Skeletal muscle satellite cell (primary cell): ENCODE measurements around the gene FOXJ1.

Source experiments
- H3K27me3 ChIP-seq: 2 replicates; pipeline ENCODE4 v1.7.0; 2013; ENCODE audit warnings: low read length; ENCODE audit not compliant: control insufficient read depth, insufficient read depth
- H3K36me3 ChIP-seq: 2 replicates; pipeline ENCODE4 v1.7.0; 2013; ENCODE audit warnings: mild to moderate bottlenecking, control low read depth, low read length; ENCODE audit not compliant: insufficient read depth
- H3K4me1 ChIP-seq: 2 replicates; pipeline ENCODE4 v1.7.0; 2013; ENCODE audit warnings: low read length; ENCODE audit not compliant: control insufficient read depth, insufficient read depth
- H3K4me2 ChIP-seq: 2 replicates; pipeline ENCODE4 v1.7.0; 2013; ENCODE audit warnings: mild to moderate bottlenecking, low read length
- H3K4me3 ChIP-seq: 2 replicates; pipeline ENCODE4 v1.7.0; 2013; ENCODE audit warnings: low read length
- H3K9ac ChIP-seq: 2 replicates; pipeline ENCODE4 v1.7.0; 2013; ENCODE audit warnings: mild to moderate bottlenecking, low read depth, low read length, moderate library complexity
- H3K9me3 ChIP-seq: replicated peaks from 2 replicates; pipeline ENCODE4 v1.7.0; 2013; ENCODE audit warnings: mild to moderate bottlenecking, control low read depth, low read length

Gene FOXJ1

GRCh38 chr17:76137351-76138233 is 3.5 kb downstream of the FOXJ1 start:
- peaks cover 82% of the 10 kb centered on the region for H3K27me3 ChIP-seq
- no peak overlapping the region for H3K9ac ChIP-seq

GRCh38 chr17:76137001-76137350 is 4.1 kb downstream of the FOXJ1 start:
- Histone ChIP-seq H3K4me3 (no peak overlapping the region), H3K27me3 (peaks cover 82% of the 10 kb centered on the region), H3K4me1 (peaks cover 12% of the 10 kb centered on the region), H3K9ac (no peak overlapping the region), H3K9me3 (no peaks in the 10 kb centered on the region), H3K36me3 (no peaks in the 10 kb centered on the region), H3K4me2 (no peak overlapping the region)

More at GRCh38 chr17:76137351-76138233, 3.5 kb downstream of the FOXJ1 start:
- Histone ChIP-seq H3K36me3 (no peaks in the 10 kb centered on the region), H3K9me3 (no peaks in the 10 kb centered on the region), H3K4me2 (no peak overlapping the region), H3K4me3 (no peak overlapping the region), H3K4me1 (peaks cover 12% of the 10 kb centered on the region)

DNA sequence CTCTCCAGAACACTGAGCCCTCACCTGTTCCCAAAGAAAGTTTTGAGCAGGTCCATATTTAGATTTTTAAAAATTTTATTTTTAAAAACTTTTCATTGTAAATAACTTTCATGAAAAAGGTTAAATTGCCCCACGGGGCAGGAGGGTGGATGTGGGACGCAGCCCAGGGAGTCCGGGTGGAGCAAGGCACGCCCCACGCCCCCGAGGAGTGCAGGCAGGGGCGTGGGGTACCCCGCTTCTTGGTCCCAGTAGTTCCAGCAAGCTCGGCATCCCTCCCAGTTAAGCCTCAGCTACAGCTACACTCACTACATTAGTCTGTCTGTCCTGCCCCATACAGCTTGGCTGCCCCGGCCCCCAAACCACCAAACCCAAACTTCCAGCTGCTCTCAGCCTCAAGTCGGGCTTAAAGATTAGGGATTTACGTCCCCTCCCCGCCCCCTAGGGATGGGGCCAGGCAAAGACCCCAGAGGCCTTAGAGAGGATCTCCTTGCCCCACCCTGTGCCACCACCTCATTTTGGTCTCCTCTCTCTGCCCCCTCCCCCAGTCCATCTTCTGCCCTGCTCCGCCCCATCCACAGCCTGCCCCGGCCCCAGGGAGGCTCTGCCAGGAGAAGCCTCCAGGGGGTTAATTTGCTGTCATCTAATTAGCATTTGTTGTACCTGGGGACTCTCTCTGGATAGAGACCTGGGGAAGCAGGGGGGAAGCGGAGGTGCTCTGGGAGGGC is 4.6 kb downstream of the FOXJ1 start:
- H3K4me3 ChIP-seq: no peak overlapping the region
- no peak overlapping the region for H3K9ac ChIP-seq
- no peaks in the 10 kb centered on the region for H3K36me3 ChIP-seq
- H3K4me2 ChIP-seq: no peak overlapping the region
- H3K27me3 ChIP-seq: peaks cover 85% of the 10 kb centered on the region
- H3K9me3 ChIP-seq: no peaks in the 10 kb centered on the region
- peaks cover 9% of the 10 kb centered on the region for H3K4me1 ChIP-seq

DNA sequence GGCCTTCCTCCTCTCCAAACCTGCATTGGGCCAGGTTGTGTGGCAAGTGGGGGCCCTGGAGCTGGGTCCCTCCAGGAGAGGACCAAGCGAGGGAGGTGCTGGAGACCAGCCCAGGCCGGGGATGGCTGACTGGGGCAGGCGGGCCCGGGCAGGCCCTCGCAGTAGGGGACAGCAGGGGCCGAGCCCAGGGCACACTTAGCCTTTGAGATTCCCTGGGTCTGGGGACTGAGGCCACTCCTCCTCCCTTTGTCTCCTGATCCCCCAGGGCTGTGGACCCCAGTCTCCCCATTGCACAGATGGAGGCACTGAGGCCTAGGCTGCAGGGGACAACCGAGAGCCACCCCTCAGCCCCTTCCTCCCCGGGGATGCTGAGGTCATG is 5.2 kb downstream of the FOXJ1 start:
- H3K36me3 ChIP-seq: no peaks in the 10 kb centered on the region
- no peak overlapping the region for H3K4me3 ChIP-seq
- H3K9me3 ChIP-seq: no peaks in the 10 kb centered on the region
- no peak overlapping the region for H3K9ac ChIP-seq
- peaks cover 4% of the 10 kb centered on the region for H3K4me1 ChIP-seq
- no peak overlapping the region for H3K4me2 ChIP-seq
- H3K27me3 ChIP-seq: peaks cover 86% of the 10 kb centered on the region

- H3K9me3 ChIP-seq: no peaks in the 10 kb centered on the region
- no peaks in the 10 kb centered on the region for H3K36me3 ChIP-seq
- H3K27me3 ChIP-seq: peaks cover 86% of the 10 kb centered on the region
- no peak overlapping the region for H3K4me3 ChIP-seq
- no peaks in the 10 kb centered on the region for H3K4me1 ChIP-seq
- no peak overlapping the region for H3K9ac ChIP-seq
- H3K4me2 ChIP-seq: no peak overlapping the region
These were observed 5.9 kb downstream of the FOXJ1 start for GRCh38 chr17:76134911-76135809.

- Histone ChIP-seq H3K9ac (no peak overlapping the region), H3K9me3 (no peaks in the 10 kb centered on the region), H3K4me1 (no peaks in the 10 kb centered on the region), H3K4me3 (no peak overlapping the region), H3K4me2 (no peak overlapping the region), H3K36me3 (no peaks in the 10 kb centered on the region), H3K27me3 (peaks cover 69% of the 10 kb centered on the region)
These were observed 8.3 kb downstream of the FOXJ1 start for GRCh38 chr17:76132574-76133338.

DNA sequence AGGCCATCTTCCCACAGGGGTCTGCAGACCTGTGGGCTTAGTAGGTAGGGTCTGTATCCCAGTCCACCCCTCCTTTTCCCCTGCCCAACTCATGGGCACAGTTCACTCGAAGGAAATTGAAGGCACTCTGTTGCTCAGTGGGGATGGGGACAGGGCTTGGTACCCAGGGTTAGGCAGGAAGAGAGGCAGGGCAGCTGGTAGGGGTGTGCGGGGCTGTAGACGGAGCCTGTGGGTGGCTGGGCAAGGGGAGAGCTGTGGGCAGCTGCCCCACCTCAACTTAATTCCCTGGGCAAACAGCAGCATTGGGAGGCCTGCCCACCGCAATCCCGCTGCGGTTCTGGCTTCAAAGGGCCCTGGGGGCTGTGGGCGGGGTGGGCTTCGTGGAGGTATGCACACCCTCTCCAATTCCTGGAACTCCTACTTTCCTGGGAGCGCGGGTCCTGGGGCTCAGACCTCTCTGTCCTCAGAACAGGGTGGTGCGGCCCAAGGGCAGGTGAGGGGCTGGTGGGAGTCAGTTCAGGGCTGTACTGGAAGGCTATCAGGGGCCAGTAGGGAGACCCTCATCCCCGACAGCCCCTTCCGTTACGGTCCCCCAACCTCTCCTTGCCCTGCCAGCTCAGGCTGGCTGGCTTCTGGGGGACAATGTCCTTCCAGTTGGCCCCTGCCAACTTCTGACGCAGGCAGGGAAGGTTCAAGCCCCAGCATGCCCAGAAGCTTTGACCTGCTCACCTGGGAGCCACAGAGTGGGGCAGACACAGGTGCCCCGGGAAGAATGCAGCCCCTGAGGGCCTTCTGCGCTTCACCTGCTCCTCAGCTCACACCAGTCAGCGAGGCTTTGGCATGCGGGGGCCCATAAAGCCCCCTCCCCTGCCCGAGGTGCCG is 9.1 kb downstream of the FOXJ1 start:
- Histone ChIP-seq H3K27me3 (peaks cover 65% of the 10 kb centered on the region), H3K4me2 (no peak overlapping the region), H3K9me3 (no peaks in the 10 kb centered on the region), H3K9ac (no peak overlapping the region), H3K36me3 (no peaks in the 10 kb centered on the region), H3K4me3 (no peak overlapping the region), H3K4me1 (no peaks in the 10 kb centered on the region)

DNA sequence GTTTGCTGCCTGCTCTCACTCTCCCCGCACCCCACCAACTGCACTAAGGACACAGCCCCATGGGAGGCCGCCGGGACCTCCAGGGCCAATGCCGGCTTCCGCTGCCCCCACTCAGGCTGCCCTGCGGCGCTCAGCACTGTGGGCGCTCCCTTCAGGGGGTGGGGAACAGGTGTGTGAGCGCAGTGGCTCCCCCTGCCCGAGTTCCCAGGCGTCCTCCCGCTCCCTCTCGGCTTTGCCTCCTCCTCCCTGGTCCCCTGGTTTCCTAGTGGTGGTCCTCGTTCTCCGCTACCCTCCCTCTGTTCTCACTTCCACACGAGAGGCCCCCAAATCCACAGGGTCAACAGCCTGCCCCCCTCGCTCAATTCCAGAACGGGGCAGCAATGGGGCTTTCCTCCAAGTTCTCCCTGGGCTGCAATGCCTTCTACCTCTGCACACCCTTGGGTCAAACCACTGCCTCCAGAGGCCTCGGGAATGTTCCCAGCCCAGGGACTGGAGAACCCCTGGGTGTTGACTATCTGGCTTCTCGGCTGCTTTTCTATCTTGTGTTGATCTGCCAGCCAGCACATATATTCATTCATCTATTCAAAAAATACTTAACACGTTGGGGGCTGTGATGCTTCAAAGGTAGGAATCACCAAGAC is 9.9 kb downstream of the FOXJ1 start:
- Histone ChIP-seq H3K4me2 (no peak overlapping the region), H3K9ac (no peak overlapping the region), H3K27me3 (peaks cover 62% of the 10 kb centered on the region), H3K9me3 (no peaks in the 10 kb centered on the region), H3K4me1 (no peaks in the 10 kb centered on the region), H3K4me3 (no peak overlapping the region), H3K36me3 (no peaks in the 10 kb centered on the region)

GRCh38 chr17:76130473-76130872 is 10.6 kb downstream of the FOXJ1 start:
- Histone ChIP-seq H3K27me3 (peaks cover 56% of the 10 kb centered on the region), H3K9me3 (no peaks in the 10 kb centered on the region), H3K4me1 (no peaks in the 10 kb centered on the region), H3K9ac (no peak overlapping the region), H3K4me2 (no peak overlapping the region), H3K4me3 (no peak overlapping the region), H3K36me3 (no peaks in the 10 kb centered on the region)

- peaks cover 28% of the 10 kb centered on the region for H3K27me3 ChIP-seq
- H3K4me3 ChIP-seq: no peak overlapping the region
- H3K9ac ChIP-seq: no peak overlapping the region
- H3K9me3 ChIP-seq: no peaks in the 10 kb centered on the region
- H3K4me1 ChIP-seq: peaks cover 7% of the 10 kb centered on the region
- H3K36me3 ChIP-seq: no peaks in the 10 kb centered on the region
- no peak overlapping the region for H3K4me2 ChIP-seq
These were observed 15.1 kb downstream of the FOXJ1 start for GRCh38 chr17:76125922-76126321.
